ENCODE results near the gene CAMK4. TPM values are rescaled to one million over a fixed set of nuclear protein-coding genes. Genes with fewer than 3 reads are reported as not detected.
"Not testable (repeated sequence)": the region's sequence is repeated elsewhere in the genome, so short reads cannot be mapped to it uniquely, and the experiment has no call there.

CAMK4 gene
- total RNA-seq, 1 donor from 2014 or later, result 1.2 TPM

- H3K4me3 Mint-ChIP-seq (ENCODE audit: unreplicated experiment), result no peak overlapping the region
- H3K4me1 Mint-ChIP-seq (ENCODE audit: unreplicated experiment), result no peaks in the 10 kb centered on the region
- H3K36me3 Mint-ChIP-seq (ENCODE audit: unreplicated experiment), result no peaks in the 10 kb centered on the region
- no peak for TF ChIP-seq CTCF (IDR thresholded peaks at IDR 0.05)
- peaks cover 15% of the 10 kb centered on the region for H3K27me3 Mint-ChIP-seq (ENCODE audit: unreplicated experiment)
- H3K9me3 Mint-ChIP-seq (ENCODE audit: unreplicated experiment), result no peaks in the 10 kb centered on the region
- no peak overlapping the region for H3K27ac Mint-ChIP-seq (ENCODE audit: unreplicated experiment)
- no peak for DNase-seq (ENCODE audit: extremely low spot score, unreplicated experiment)
Observed at GRCh38 chr5:111299831-111300432, 75.7 kb downstream of the CAMK4 start.

- Mint-ChIP-seq H3K36me3 (ENCODE audit: unreplicated experiment) (no peaks in the 10 kb centered on the region), H3K27ac (ENCODE audit: unreplicated experiment) (no peak overlapping the region), H3K4me3 (ENCODE audit: unreplicated experiment) (no peak overlapping the region), H3K9me3 (ENCODE audit: unreplicated experiment) (no peaks in the 10 kb centered on the region), H3K4me1 (ENCODE audit: unreplicated experiment) (no peaks in the 10 kb centered on the region), H3K27me3 (ENCODE audit: unreplicated experiment) (peaks cover 7% of the 10 kb centered on the region)
- TF ChIP-seq CTCF (IDR thresholded peaks at IDR 0.05), result no peak
- DNase-seq (ENCODE audit: extremely low spot score, unreplicated experiment), result no peak
Observed at GRCh38 chr5:111301264-111301663, 77.1 kb downstream of the CAMK4 start.

- not testable (repeated sequence) for H3K27ac Mint-ChIP-seq (ENCODE audit: unreplicated experiment); H3K4me3 Mint-ChIP-seq (ENCODE audit: unreplicated experiment); H3K4me1 Mint-ChIP-seq (ENCODE audit: unreplicated experiment); H3K27me3 Mint-ChIP-seq (ENCODE audit: unreplicated experiment); DNase-seq (ENCODE audit: extremely low spot score, unreplicated experiment); H3K9me3 Mint-ChIP-seq (ENCODE audit: unreplicated experiment); H3K36me3 Mint-ChIP-seq (ENCODE audit: unreplicated experiment)
Observed at GRCh38 chr5:111302043-111302442, 77.9 kb downstream of the CAMK4 start.

- no peak for DNase-seq (ENCODE audit: extremely low spot score, unreplicated experiment)
- Mint-ChIP-seq H3K9me3 (ENCODE audit: unreplicated experiment) (no peaks in the 10 kb centered on the region), H3K27ac (ENCODE audit: unreplicated experiment) (no peak overlapping the region), H3K27me3 (ENCODE audit: unreplicated experiment) (peaks cover 11% of the 10 kb centered on the region), H3K4me3 (ENCODE audit: unreplicated experiment) (no peak overlapping the region), H3K4me1 (ENCODE audit: unreplicated experiment) (no peaks in the 10 kb centered on the region), H3K36me3 (ENCODE audit: unreplicated experiment) (no peaks in the 10 kb centered on the region)
- TF ChIP-seq CTCF (IDR thresholded peaks at IDR 0.05), result no peak
Observed at GRCh38 chr5:111308951-111309350, 84.8 kb downstream of the CAMK4 start.

- Mint-ChIP-seq H3K27me3 (ENCODE audit: unreplicated experiment) (peaks cover 11% of the 10 kb centered on the region), H3K4me3 (ENCODE audit: unreplicated experiment) (no peak overlapping the region), H3K4me1 (ENCODE audit: unreplicated experiment) (no peaks in the 10 kb centered on the region), H3K27ac (ENCODE audit: unreplicated experiment) (no peak overlapping the region), H3K36me3 (ENCODE audit: unreplicated experiment) (no peaks in the 10 kb centered on the region), H3K9me3 (ENCODE audit: unreplicated experiment) (no peaks in the 10 kb centered on the region)
- TF ChIP-seq CTCF (IDR thresholded peaks at IDR 0.05), result no peak
- DNase-seq (ENCODE audit: extremely low spot score, unreplicated experiment), result no peak
Observed at GRCh38 chr5:111309384-111309783, 85.2 kb downstream of the CAMK4 start.

Data from osteocyte (in vitro differentiated cells).